ENCODE data around the gene CNOT3. TPM values are rescaled to one million over a fixed set of nuclear protein-coding genes. Genes with fewer than 3 reads are reported as not detected.

Gene CNOT3
- total RNA-seq, 2 donors from 2014 or later: 38.4 to 57.3 TPM

DNA sequence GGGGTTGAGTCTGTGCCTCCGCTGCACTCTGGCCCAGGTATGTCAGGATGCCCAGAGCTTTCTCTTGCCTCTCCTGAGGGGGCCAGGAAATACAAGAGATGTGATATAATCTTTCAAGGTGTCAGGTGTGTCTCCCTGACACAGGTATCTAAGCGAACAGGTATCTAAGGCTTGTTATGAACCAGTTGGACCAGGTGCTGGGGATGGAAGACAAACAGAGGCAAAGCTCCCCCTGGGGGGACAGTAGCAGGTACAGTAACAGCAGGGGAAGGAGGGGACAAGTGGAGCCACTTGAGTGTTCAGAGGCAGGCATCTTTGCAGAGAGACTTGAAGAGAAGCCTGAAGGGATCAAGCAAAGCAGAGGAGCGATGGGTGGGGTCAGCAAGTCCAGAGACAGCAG lies 19.4 kb downstream of the CNOT3 start:
- Histone ChIP-seq H3K4me3 (no peak overlapping the region), H3K27me3 (no peaks in the 10 kb centered on the region), H3K4me1 (peaks cover 20% of the 10 kb centered on the region), H3K27ac (no peak overlapping the region), H3K9me3 (no peaks in the 10 kb centered on the region), H3K9ac (ENCODE audit: low read depth in 2 of 2, low read length in 2 of 2) (no peak overlapping the region), H3K36me3 (peaks cover 30% of the 10 kb centered on the region)
- intact Hi-C loops (cut with DNase I): no loop called here
- TF ChIP-seq, protein P1, sequence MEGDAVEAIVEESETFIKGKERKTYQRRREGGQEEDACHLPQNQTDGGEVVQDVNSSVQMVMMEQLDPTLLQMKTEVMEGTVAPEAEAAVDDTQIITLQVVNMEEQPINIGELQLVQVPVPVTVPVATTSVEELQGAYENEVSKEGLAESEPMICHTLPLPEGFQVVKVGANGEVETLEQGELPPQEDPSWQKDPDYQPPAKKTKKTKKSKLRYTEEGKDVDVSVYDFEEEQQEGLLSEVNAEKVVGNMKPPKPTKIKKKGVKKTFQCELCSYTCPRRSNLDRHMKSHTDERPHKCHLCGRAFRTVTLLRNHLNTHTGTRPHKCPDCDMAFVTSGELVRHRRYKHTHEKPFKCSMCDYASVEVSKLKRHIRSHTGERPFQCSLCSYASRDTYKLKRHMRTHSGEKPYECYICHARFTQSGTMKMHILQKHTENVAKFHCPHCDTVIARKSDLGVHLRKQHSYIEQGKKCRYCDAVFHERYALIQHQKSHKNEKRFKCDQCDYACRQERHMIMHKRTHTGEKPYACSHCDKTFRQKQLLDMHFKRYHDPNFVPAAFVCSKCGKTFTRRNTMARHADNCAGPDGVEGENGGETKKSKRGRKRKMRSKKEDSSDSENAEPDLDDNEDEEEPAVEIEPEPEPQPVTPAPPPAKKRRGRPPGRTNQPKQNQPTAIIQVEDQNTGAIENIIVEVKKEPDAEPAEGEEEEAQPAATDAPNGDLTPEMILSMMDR (IDR thresholded peaks at IDR 0.05): no peak
- DNase-seq: no peak

DNA sequence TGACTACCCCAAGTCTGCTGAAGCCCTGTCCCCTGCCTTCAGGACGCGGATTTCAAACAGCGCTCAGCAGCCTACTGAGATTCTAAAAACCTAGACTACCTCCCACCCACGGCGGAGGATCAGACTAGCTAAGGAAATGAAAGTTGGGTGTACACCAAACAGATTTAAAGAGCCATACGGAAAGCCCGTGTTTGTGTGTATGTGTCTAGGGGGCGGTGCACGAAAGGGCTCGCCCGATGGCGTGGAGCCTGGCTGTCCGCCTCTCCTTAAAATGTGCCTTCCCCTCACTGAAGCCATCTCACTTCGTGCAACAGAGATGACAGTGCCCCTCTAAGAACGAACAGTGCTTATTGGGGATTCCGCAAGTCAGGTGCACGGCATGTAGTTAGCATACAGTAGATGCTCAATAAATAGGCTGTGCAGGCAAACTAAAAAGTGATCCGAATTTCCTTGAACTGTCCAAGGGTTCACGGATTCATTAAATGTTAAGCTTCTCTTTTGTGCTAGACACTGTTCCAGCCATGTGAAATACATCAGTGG lies 21.3 kb downstream of the CNOT3 start:
- TF ChIP-seq, protein P1 (IDR thresholded peaks at IDR 0.05): no peak
- DNase-seq: no peak
- Histone ChIP-seq H3K9ac (ENCODE audit: low read depth in 2 of 2, low read length in 2 of 2) (peak overlapping the region; percentile 79 to 81), H3K4me3 (peak overlapping the region; percentile 56), H3K27ac (peak overlapping the region; percentile 91), H3K9me3 (no peaks in the 10 kb centered on the region), H3K4me1 (peaks cover 29% of the 10 kb centered on the region), H3K27me3 (no peaks in the 10 kb centered on the region), H3K36me3 (peaks cover 26% of the 10 kb centered on the region)
- intact Hi-C loops (cut with DNase I): no loop called here

DNA sequence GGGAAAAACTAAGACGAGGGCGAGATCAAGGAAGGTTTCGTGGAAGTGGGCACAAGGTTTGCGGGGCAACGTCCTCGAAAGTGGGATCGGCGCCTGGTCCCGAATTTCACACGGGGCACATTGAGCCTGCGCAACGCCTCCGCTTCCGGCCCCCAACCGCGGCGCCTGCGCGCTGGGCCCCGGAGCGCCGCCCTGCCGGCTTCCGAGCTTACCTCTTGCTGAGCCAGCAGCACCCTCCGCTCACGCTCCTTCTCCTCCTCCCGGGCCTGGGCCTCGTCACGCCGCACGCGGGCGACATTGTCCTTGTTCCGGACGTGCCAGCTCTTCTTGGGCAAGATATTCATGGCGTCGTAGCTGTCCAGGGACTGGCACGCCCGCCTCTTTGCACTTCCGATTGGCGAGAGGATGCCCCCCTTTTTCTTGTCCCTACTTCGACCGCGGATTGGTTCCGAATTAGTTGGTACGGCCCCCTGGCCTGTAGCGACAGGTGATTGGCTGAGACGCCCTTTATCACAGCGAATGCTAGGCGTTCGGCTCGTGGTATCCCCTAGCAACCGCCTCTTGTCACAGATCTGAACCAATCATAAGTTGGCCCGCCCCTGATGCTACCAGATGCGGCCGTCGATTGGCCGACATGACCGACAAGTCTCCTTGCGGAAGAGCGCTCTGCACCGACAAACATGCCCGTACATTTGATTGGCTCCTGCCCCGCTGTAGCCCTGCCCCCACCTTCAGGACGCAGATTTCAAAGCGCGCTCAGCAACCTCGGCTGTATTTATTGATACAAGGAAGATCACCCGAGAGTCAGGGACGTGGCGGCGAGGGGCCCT lies 22.0 kb downstream of the CNOT3 start, which contains the start of gene LENG1:
LENG1 (minus strand) TSS at position 370 of the 830 bp plus-strand sequence; CDS start at position 344, 26 bp downstream.
- TF ChIP-seq, protein P1 (IDR thresholded peaks at IDR 0.05): no peak
- intact Hi-C loops (cut with DNase I): no loop called here
- peak; percentile 99 for DNase-seq
- Histone ChIP-seq H3K4me3 (peak within 1 kb of the TSS; percentile 56), H3K9me3 (no peaks in the 10 kb centered on the region), H3K36me3 (peaks cover 22% of the 10 kb centered on the region), H3K27ac (peak within 1 kb of the TSS; percentile 91), H3K9ac (ENCODE audit: low read depth in 2 of 2, low read length in 2 of 2) (peak within 1 kb of the TSS; percentile 79 to 81), H3K27me3 (no peaks in the 10 kb centered on the region), H3K4me1 (peaks cover 29% of the 10 kb centered on the region)

DNA sequence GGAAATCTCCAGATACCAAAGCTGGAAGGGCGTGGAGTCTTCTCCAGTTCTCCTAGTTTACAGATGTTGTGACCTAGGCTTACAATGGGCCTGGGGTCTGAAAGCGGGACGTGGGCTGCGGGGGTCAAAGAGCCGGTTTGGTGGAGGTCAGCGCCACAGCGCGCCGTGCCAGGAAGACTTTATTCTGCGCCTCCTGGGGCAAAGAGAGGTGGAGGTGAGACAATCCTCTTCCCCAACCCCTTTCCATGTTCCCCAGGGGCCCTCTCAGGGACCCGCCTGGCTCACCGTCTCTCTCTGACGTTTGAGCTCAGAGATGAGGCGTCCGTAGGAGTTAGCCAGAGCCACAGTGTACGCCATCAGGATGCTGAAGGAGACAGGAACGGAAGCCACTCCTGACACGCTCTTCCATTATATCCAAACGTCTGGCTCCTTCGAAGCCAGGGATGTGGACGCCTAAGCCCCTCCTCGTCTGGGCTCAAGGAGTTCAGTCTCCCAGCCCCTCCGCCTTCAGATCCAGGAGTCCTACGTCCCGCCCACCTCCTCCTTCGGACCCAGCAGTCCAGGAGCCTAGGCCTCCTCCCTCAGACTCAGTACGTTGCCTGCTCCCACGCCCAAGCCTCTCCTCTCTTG lies 22.7 kb downstream of the CNOT3 start:
- no peaks in the 10 kb centered on the region for H3K9me3 ChIP-seq
- peaks cover 29% of the 10 kb centered on the region for H3K4me1 ChIP-seq
- H3K27me3 ChIP-seq: no peaks in the 10 kb centered on the region
- peak overlapping the region; percentile 54 to 81 for H3K9ac ChIP-seq (ENCODE audit: low read depth in 2 of 2, low read length in 2 of 2)
- H3K27ac ChIP-seq: peak overlapping the region; percentile 91
- peak; percentile 46 for DNase-seq
- H3K4me3 ChIP-seq: peak overlapping the region; percentile 43
- peaks cover 15% of the 10 kb centered on the region for H3K36me3 ChIP-seq
- TF ChIP-seq, protein P1 (IDR thresholded peaks at IDR 0.05): no peak
- intact Hi-C loops (cut with DNase I): no loop called here

DNA sequence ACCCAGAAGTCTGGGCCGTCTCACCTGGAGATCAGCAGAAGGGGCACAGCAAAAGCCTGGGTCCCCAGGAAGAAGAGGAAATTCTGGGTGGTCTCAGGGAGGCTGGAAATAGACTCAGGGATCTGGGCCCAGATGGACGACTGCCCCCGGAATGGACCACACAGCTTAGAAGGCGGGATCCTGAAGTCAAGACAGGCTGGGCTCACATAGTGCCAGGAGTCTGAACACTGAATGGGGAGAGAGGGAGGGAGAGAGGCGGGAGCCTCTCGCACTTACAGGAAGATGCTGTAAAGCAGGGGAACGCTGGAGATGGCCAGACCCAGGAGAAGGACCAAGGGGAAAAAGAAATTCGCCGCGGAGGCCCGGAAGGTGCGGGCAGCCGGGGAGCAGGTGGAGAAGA lies 23.3 kb downstream of the CNOT3 start:
- peak overlapping the region; percentile 54 to 81 for H3K9ac ChIP-seq (ENCODE audit: low read depth in 2 of 2, low read length in 2 of 2)
- peaks cover 29% of the 10 kb centered on the region for H3K4me1 ChIP-seq
- DNase-seq: peak; percentile 41
- H3K27me3 ChIP-seq: no peaks in the 10 kb centered on the region
- TF ChIP-seq, protein P1 (IDR thresholded peaks at IDR 0.05): no peak
- intact Hi-C loops (cut with DNase I): no loop called here
- H3K9me3 ChIP-seq: no peaks in the 10 kb centered on the region
- peak overlapping the region; percentile 43 for H3K4me3 ChIP-seq
- H3K36me3 ChIP-seq: peaks cover 13% of the 10 kb centered on the region
- H3K27ac ChIP-seq: peak overlapping the region; percentile 91

Measured in colonic mucosa (tissue), 4 donors.